Type B pancreatic cell (in vitro differentiated cells): ENCODE data around the gene CTBP2. TPM values are rescaled to one million over a fixed set of nuclear protein-coding genes. Genes with fewer than 3 reads are reported as not detected.

Source experiments
- DNase-seq: peaks from one replicate; pipeline ENCODE4 v3.0.0; 2021; ENCODE audit warnings: mixed read lengths; ENCODE audit not compliant: unreplicated experiment; ENCODE audit errors: extremely low spot score
- H3K27ac Mint-ChIP-seq: 2 replicates; pipeline ENCODE4 v1.8.0; 2021; ENCODE audit warnings: mild to moderate bottlenecking, mixed read lengths
- H3K27me3 Mint-ChIP-seq: 2 replicates; pipeline ENCODE4 v1.8.0; 2021; ENCODE audit warnings: mixed read lengths
- H3K36me3 Mint-ChIP-seq: 2 replicates; pipeline ENCODE4 v1.8.0; 2021; ENCODE audit warnings: mixed read lengths
- H3K4me1 Mint-ChIP-seq: one replicate; pipeline ENCODE4 v1.8.0; 2021; ENCODE audit warnings: mixed read lengths; ENCODE audit not compliant: unreplicated experiment
- H3K4me3 Mint-ChIP-seq: 2 replicates; pipeline ENCODE4 v1.8.0; 2021; ENCODE audit warnings: mild to moderate bottlenecking, mixed read lengths
- H3K9me3 Mint-ChIP-seq: 2 replicates; pipeline ENCODE4 v1.8.0; 2021; ENCODE audit warnings: mixed read lengths
- CTCF ChIP-seq: fragments of 200-600 bp; sonication (generic); conservative IDR thresholded peaks from 2 replicates; pipeline ENCODE4 v1.5.0; 2021; ENCODE audit warnings: antibody characterized with exemption, mild to moderate bottlenecking
- total RNA-seq: library from RNA; stranded (reverse); gene quantifications from 2 replicates; pipeline ENCODE4 v1.2.1, GENCODE V29; 2021; ENCODE audit warnings: low replicate concordance

Gene CTBP2
- total RNA-seq, 1 donor from 2014 or later = 113 TPM

- peaks cover 19% of the 10 kb centered on the region for H3K36me3 Mint-ChIP-seq
- H3K9me3 Mint-ChIP-seq = no peaks in the 10 kb centered on the region
- no peak for TF ChIP-seq CTCF
- H3K27me3 Mint-ChIP-seq = no peaks in the 10 kb centered on the region
- H3K4me1 Mint-ChIP-seq = no peaks in the 10 kb centered on the region
- H3K27ac Mint-ChIP-seq = peak overlapping the region; percentile 56
- DNase-seq = peak; percentile 70
- H3K4me3 Mint-ChIP-seq = no peak overlapping the region
Measured at GRCh38 chr10:124997771-124998623, 162.4 kb downstream of the CTBP2 start.

- DNase-seq = peak; percentile 45
- H3K27ac Mint-ChIP-seq = peak overlapping the region; percentile 56
- no peak overlapping the region for H3K4me3 Mint-ChIP-seq
- H3K27me3 Mint-ChIP-seq = no peaks in the 10 kb centered on the region
- TF ChIP-seq CTCF = no peak
- H3K4me1 Mint-ChIP-seq = no peaks in the 10 kb centered on the region
- H3K36me3 Mint-ChIP-seq = peaks cover 25% of the 10 kb centered on the region
- no peaks in the 10 kb centered on the region for H3K9me3 Mint-ChIP-seq
Measured at GRCh38 chr10:124997306-124997705, 163.1 kb downstream of the CTBP2 start.

GRCh38 chr10:124996854-124997215, 163.5 kb downstream of the CTBP2 start:
- H3K9me3 Mint-ChIP-seq = no peaks in the 10 kb centered on the region
- H3K4me3 Mint-ChIP-seq = no peak overlapping the region
- no peaks in the 10 kb centered on the region for H3K4me1 Mint-ChIP-seq
- no peaks in the 10 kb centered on the region for H3K27me3 Mint-ChIP-seq
- no peak for TF ChIP-seq CTCF
- no peak overlapping the region for H3K27ac Mint-ChIP-seq
- peak; percentile 53 for DNase-seq
- H3K36me3 Mint-ChIP-seq = peaks cover 25% of the 10 kb centered on the region

- H3K27ac Mint-ChIP-seq = no peak overlapping the region
- peak; percentile 47 for DNase-seq
- no peaks in the 10 kb centered on the region for H3K4me1 Mint-ChIP-seq
- no peak for TF ChIP-seq CTCF
- H3K4me3 Mint-ChIP-seq = no peak overlapping the region
- H3K27me3 Mint-ChIP-seq = no peaks in the 10 kb centered on the region
- H3K36me3 Mint-ChIP-seq = peaks cover 25% of the 10 kb centered on the region
- no peaks in the 10 kb centered on the region for H3K9me3 Mint-ChIP-seq
Measured at GRCh38 chr10:124996127-124996853, 164.1 kb downstream of the CTBP2 start.

- H3K36me3 Mint-ChIP-seq = peaks cover 31% of the 10 kb centered on the region
- no peaks in the 10 kb centered on the region for H3K4me1 Mint-ChIP-seq
- no peak overlapping the region for H3K27ac Mint-ChIP-seq
- H3K27me3 Mint-ChIP-seq = no peaks in the 10 kb centered on the region
- DNase-seq = peak; percentile 54
- no peak for TF ChIP-seq CTCF
- H3K4me3 Mint-ChIP-seq = no peak overlapping the region
- H3K9me3 Mint-ChIP-seq = no peaks in the 10 kb centered on the region
Measured at GRCh38 chr10:124995605-124996004, 164.8 kb downstream of the CTBP2 start.
